ENCODE measurements around the gene COBL. TPM values are rescaled to one million over a fixed set of nuclear protein-coding genes. Genes with fewer than 3 reads are reported as not detected.

The COBL gene
- total RNA-seq, 1 experiment from 2014 or later: 63.6 TPM

GRCh38 chr7:51292596-51292995 lies 24.0 kb downstream of the COBL start:
- H3K36me3 ChIP-seq (ENCODE audit: control insufficient read depth, insufficient read depth, low read length): no peaks in the 10 kb centered on the region
- intact Hi-C loops (cut with micrococcal nuclease; ENCODE audit: unreplicated experiment): no loop called here
- peaks cover 16% of the 10 kb centered on the region for H3K36me3 Mint-ChIP-seq (ENCODE audit: insufficient read depth, unreplicated experiment)
- ChIA-PET POLR2A (no interaction called here), CTCF (interaction anchor here (0.9 kb wide), 1 partner anchor 67 kb away, joined by 3 read pairs; no protein-coding TSS in a partner anchor)
- peaks cover 45% of the 10 kb centered on the region for H3K4me1 ChIP-seq
- H3K9me3 Mint-ChIP-seq (ENCODE audit: unreplicated experiment): no peaks in the 10 kb centered on the region
- no peak overlapping the region for H3K27ac Mint-ChIP-seq (ENCODE audit: unreplicated experiment)
- H3K4me3 ChIP-seq (ENCODE audit: low read depth, low read length): no peak overlapping the region
- no peak for DNase-seq
- no peaks in the 10 kb centered on the region for H3K27me3 ChIP-seq (replicated peaks; ENCODE audit: control insufficient read depth, insufficient read depth, low read length)
- no peak overlapping the region for H3K4me3 Mint-ChIP-seq (ENCODE audit: unreplicated experiment)
- no peaks in the 10 kb centered on the region for H3K27me3 Mint-ChIP-seq (ENCODE audit: insufficient read depth, unreplicated experiment)
- peaks cover 41% of the 10 kb centered on the region for H3K4me1 Mint-ChIP-seq (ENCODE audit: low read depth, unreplicated experiment)
- no peak for TF ChIP-seq CTCF (IDR thresholded peaks at IDR 0.05; ENCODE audit: insufficient read depth in 1 of 2, low read depth in 1 of 2, low read length in 1 of 2, severe bottlenecking in 1 of 2, unreplicated experiment in 1 of 2)
- no TSS peak for BruUV-seq (replicated peaks)
- no peaks in the 10 kb centered on the region for H3K9me3 ChIP-seq

DNA sequence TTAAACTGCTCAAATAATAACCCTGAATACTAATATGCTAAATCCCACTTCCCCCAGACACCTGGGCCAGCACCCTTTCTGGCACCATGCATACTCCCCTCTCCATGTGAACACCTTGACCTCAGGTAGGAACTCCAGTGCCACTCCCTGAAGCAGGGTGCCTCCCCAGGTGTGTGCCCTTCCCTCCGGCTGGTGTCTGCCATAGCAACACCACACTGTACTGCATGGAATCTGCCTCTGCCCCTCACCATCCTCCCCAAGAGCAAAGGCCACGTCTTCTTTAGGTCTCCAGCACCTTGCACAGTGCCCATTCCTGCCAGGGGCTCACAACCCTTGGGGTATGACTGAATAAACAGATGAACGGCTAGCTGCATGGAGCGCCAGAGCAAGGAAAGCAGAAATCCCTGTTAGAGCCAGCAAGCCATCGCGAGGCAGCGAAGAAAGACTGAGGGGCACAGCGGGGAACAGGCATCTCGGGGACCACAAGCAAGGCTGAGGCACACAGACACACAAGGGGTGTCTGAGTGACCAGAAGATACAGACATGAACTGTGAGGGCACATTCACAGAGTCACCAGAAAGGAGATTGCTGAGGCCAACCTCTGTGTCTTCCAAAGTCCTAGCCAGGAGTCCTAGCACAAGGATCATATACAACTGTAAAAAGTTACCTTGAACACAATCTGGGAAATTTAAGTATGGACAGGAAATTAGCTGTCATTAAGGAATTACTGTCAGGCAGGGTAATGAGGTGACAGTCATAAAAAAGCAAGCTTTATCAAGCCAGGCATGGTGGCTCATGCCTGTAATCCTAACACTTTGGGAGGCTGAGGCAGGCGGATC lies 25.7 kb downstream of the COBL start:
- intact Hi-C loops (cut with micrococcal nuclease; ENCODE audit: unreplicated experiment): no loop called here
- CTCF ChIA-PET: no interaction called here
- Mint-ChIP-seq H3K4me1 (ENCODE audit: low read depth, unreplicated experiment) (peaks cover 35% of the 10 kb centered on the region), H3K27me3 (ENCODE audit: insufficient read depth, unreplicated experiment) (no peaks in the 10 kb centered on the region), H3K9me3 (ENCODE audit: unreplicated experiment) (no peaks in the 10 kb centered on the region), H3K36me3 (ENCODE audit: insufficient read depth, unreplicated experiment) (peaks cover 16% of the 10 kb centered on the region), H3K27ac (ENCODE audit: unreplicated experiment) (peak overlapping the region; percentile 42), H3K4me3 (ENCODE audit: unreplicated experiment) (no peak overlapping the region)
- no TSS peak for BruUV-seq (replicated peaks)
- no peak for DNase-seq
- no peak for TF ChIP-seq CTCF (IDR thresholded peaks at IDR 0.05; ENCODE audit: insufficient read depth in 1 of 2, low read depth in 1 of 2, low read length in 1 of 2, severe bottlenecking in 1 of 2, unreplicated experiment in 1 of 2)
- H3K27me3 ChIP-seq (replicated peaks; ENCODE audit: control insufficient read depth, insufficient read depth, low read length): no peaks in the 10 kb centered on the region
- POLR2A ChIA-PET: interaction anchor here (0.7 kb wide), 1 partner anchor 59 kb away, joined by 3 read pairs; no protein-coding TSS in a partner anchor
- H3K4me1 ChIP-seq: peaks cover 34% of the 10 kb centered on the region
- no peaks in the 10 kb centered on the region for H3K36me3 ChIP-seq (ENCODE audit: control insufficient read depth, insufficient read depth, low read length)
- H3K4me3 ChIP-seq (ENCODE audit: low read depth, low read length): no peak overlapping the region
- H3K9me3 ChIP-seq: peaks cover 2% of the 10 kb centered on the region; the same call in 1 of the 2 replicates

- Mint-ChIP-seq H3K27ac (ENCODE audit: unreplicated experiment) (peak overlapping the region; percentile 42), H3K36me3 (ENCODE audit: insufficient read depth, unreplicated experiment) (peaks cover 16% of the 10 kb centered on the region), H3K4me3 (ENCODE audit: unreplicated experiment) (no peak overlapping the region), H3K4me1 (ENCODE audit: low read depth, unreplicated experiment) (peaks cover 29% of the 10 kb centered on the region), H3K9me3 (ENCODE audit: unreplicated experiment) (no peaks in the 10 kb centered on the region), H3K27me3 (ENCODE audit: insufficient read depth, unreplicated experiment) (no peaks in the 10 kb centered on the region)
- no peak for DNase-seq
- TF ChIP-seq CTCF (IDR thresholded peaks at IDR 0.05; ENCODE audit: insufficient read depth in 1 of 2, low read depth in 1 of 2, low read length in 1 of 2, severe bottlenecking in 1 of 2, unreplicated experiment in 1 of 2): no peak
- no peaks in the 10 kb centered on the region for H3K27me3 ChIP-seq (replicated peaks; ENCODE audit: control insufficient read depth, insufficient read depth, low read length)
- H3K4me1 ChIP-seq: peaks cover 28% of the 10 kb centered on the region
- no peaks in the 10 kb centered on the region for H3K36me3 ChIP-seq (ENCODE audit: control insufficient read depth, insufficient read depth, low read length)
- ChIA-PET CTCF (no interaction called here), POLR2A (no interaction called here)
- no TSS peak for BruUV-seq (replicated peaks)
- H3K4me3 ChIP-seq (ENCODE audit: low read depth, low read length): no peak overlapping the region
- peaks cover 7% of the 10 kb centered on the region; the same call in 1 of the 2 replicates for H3K9me3 ChIP-seq
- intact Hi-C loops (cut with micrococcal nuclease; ENCODE audit: unreplicated experiment): no loop called here
Observed at GRCh38 chr7:51290304-51290637, 26.3 kb downstream of the COBL start.

Measured in Caco-2 (cell line).